SK-N-SH treated with all-trans-retinoic acid at 6 μM for 48 hours (cell line): Measurements from ENCODE around the gene RAB5IF.

Source experiments
- ATAC-seq: fragments of 200-7000 bp; cut with Tn5 transposase; 3 replicates; pipeline ENCODE4 v1.9.1; 2020; ENCODE audit warnings: mild to moderate bottlenecking, moderate library complexity
- BACH2 ChIP-seq: fragments of 250-450 bp; sonication (Bioruptor Pico); IDR thresholded peaks from 2 replicates; pipeline ENCODE4 v1.9.0; 2021; ENCODE audit warnings: mild to moderate bottlenecking, borderline replicate concordance
- CSDC2 ChIP-seq: fragments of 250-450 bp; sonication (Bioruptor Pico); IDR thresholded peaks from 2 replicates; pipeline ENCODE4 v1.5.0; 2020; ENCODE audit warnings: mild to moderate bottlenecking, moderate library complexity
- ESRRG ChIP-seq: fragments of 250-450 bp; sonication (Bioruptor Pico); IDR thresholded peaks from 2 replicates; pipeline ENCODE4 v1.6.1; 2021; ENCODE audit warnings: mild to moderate bottlenecking
- OSR1 ChIP-seq: fragments of 250-450 bp; sonication (Bioruptor Pico); IDR thresholded peaks from 2 replicates; pipeline ENCODE4 v1.8.0; 2022; ENCODE audit warnings: moderate library complexity, mild to moderate bottlenecking, inconsistent platforms
- PPARA ChIP-seq: fragments of 250-450 bp; sonication (Bioruptor Pico); IDR thresholded peaks from 2 replicates; pipeline ENCODE4 v1.5.0; 2020; ENCODE audit warnings: mild to moderate bottlenecking, borderline replicate concordance
- RARB ChIP-seq: fragments of 250-450 bp; sonication (Bioruptor Pico); IDR thresholded peaks from 2 replicates; pipeline ENCODE4 v1.8.0; 2021; ENCODE audit warnings: mild to moderate bottlenecking, moderate library complexity
- SNAI2 ChIP-seq: fragments of 250-450 bp; sonication (Bioruptor Pico); IDR thresholded peaks from 2 replicates; pipeline ENCODE4 v1.5.0; 2020; ENCODE audit warnings: mild to moderate bottlenecking, moderate library complexity
- TCF4 ChIP-seq: fragments of 250-450 bp; sonication (Bioruptor Pico); IDR thresholded peaks from 2 replicates; pipeline ENCODE4 v1.8.0; 2021; ENCODE audit warnings: mild to moderate bottlenecking, moderate library complexity, borderline replicate concordance
- TOX ChIP-seq: fragments of 250-450 bp; sonication (Bioruptor Pico); IDR thresholded peaks from 2 replicates; pipeline ENCODE4 v1.8.0; 2021; ENCODE audit warnings: mild to moderate bottlenecking, moderate library complexity, borderline replicate concordance
- ZC3H10 ChIP-seq: fragments of 250-450 bp; sonication (Bioruptor Pico); IDR thresholded peaks from 2 replicates; pipeline ENCODE4 v1.5.1; 2021; ENCODE audit warnings: mild to moderate bottlenecking, moderate library complexity
- ZFP3 ChIP-seq: fragments of 250-450 bp; sonication (Bioruptor Pico); IDR thresholded peaks from 2 replicates; pipeline ENCODE4 v1.5.0; 2020; ENCODE audit warnings: mild to moderate bottlenecking, moderate library complexity
- ZFP30 ChIP-seq: fragments of 450-650 bp; formaldehyde crosslinking; IDR thresholded peaks from 2 replicates; pipeline ENCODE4 v1.5.0; 2022; ENCODE audit warnings: mild to moderate bottlenecking, moderate library complexity
- ZNF565 ChIP-seq: fragments of 450-650 bp; formaldehyde crosslinking; conservative IDR thresholded peaks from 2 replicates; pipeline ENCODE4 v1.5.0; 2020; ENCODE audit warnings: low read depth, mild to moderate bottlenecking, moderate library complexity
- ZNF70 ChIP-seq: fragments of 450-650 bp; formaldehyde crosslinking; IDR thresholded peaks from 2 replicates; pipeline ENCODE4 v1.5.0; 2020; ENCODE audit warnings: mild to moderate bottlenecking, moderate library complexity
- ZNF8 ChIP-seq: fragments of 450-650 bp; formaldehyde crosslinking; IDR thresholded peaks from 2 replicates; pipeline ENCODE4 v1.5.0; 2020; ENCODE audit warnings: mild to moderate bottlenecking, moderate library complexity
- TF ChIP-seq, protein P1 (sequence below): fragments of 250-450 bp; sonication (Bioruptor Pico); IDR thresholded peaks from 2 replicates; pipeline ENCODE4 v1.5.1; 2021; ENCODE audit warnings: mild to moderate bottlenecking, moderate library complexity
- TF ChIP-seq, protein P2 (sequence below): fragments of 250-450 bp; sonication (Bioruptor Pico); IDR thresholded peaks from 2 replicates; pipeline ENCODE4 v1.5.1; 2020; ENCODE audit warnings: low read depth, mild to moderate bottlenecking, moderate library complexity
- TF ChIP-seq, protein P3 (sequence below): fragments of 250-450 bp; sonication (Bioruptor Pico); IDR thresholded peaks from 2 replicates; pipeline ENCODE4 v1.5.0; 2020; ENCODE audit warnings: mild to moderate bottlenecking, moderate library complexity

Gene RAB5IF

DNA sequence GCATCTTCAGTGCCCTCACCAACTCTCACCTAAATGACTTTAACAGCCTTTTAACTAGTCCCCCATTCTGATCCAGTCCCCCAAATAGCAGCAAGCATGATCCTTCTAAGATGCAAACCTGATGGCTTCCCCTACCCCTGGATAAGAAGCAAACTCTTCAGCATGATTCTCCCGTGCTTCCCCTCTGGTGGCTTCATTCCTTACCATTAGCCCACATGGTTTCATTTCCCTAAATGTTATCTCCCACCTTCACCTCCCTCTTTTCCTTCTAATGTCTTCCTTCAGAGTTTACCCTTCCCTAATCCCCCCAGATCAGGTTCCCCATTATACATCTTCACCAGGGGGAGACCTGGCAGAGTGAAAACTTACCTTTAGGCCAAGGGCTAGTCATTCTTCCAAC is 4.0 kb upstream of the RAB5IF start:
- ATAC-seq: no peak
- TF ChIP-seq ZFP30 (CRISPR knock-in tag) (no peak), ZNF565 (no peak), SNAI2 (CRISPR knock-in tag) (no peak), PPARA (CRISPR knock-in tag) (no peak)
- TF ChIP-seq, protein P1, sequence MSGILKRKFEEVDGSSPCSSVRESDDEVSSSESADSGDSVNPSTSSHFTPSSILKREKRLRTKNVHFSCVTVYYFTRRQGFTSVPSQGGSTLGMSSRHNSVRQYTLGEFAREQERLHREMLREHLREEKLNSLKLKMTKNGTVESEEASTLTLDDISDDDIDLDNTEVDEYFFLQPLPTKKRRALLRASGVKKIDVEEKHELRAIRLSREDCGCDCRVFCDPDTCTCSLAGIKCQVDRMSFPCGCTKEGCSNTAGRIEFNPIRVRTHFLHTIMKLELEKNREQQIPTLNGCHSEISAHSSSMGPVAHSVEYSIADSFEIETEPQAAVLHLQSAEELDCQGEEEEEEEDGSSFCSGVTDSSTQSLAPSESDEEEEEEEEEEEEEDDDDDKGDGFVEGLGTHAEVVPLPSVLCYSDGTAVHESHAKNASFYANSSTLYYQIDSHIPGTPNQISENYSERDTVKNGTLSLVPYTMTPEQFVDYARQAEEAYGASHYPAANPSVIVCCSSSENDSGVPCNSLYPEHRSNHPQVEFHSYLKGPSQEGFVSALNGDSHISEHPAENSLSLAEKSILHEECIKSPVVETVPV: no peak

DNA sequence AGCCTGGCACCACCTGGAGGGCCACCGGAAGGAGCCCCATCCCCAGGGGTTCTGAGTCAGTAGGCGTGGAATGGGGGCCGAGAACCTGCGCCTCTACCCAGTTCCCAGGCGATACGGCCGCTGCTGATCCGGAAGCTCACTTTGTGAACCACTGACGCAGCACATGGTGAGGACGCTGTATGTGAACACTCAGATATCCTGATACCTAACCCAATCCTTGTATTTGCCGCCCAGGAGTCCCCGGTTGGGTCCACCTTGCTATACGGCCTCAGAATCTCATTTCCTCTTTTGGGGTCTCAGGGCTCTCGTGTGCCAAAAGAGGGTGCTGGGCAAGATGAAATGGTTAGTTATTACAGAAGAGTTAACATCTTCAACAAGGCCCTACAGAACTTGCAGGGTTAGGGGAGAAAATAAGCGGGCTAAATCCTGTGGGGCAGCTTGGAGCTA is 604 bp upstream of the RAB5IF start:
- no peak for TF ChIP-seq ZFP3 (CRISPR knock-in tag)
- no peak for TF ChIP-seq TCF4 (CRISPR knock-in tag)
- no peak for TF ChIP-seq CSDC2 (CRISPR knock-in tag)
- TF ChIP-seq SNAI2 (CRISPR knock-in tag): no peak
- no peak for TF ChIP-seq ZNF70 (CRISPR knock-in tag)
- TF ChIP-seq RARB: no peak
- no peak for TF ChIP-seq TOX (CRISPR knock-in tag)
- no peak for TF ChIP-seq PPARA (CRISPR knock-in tag)
- TF ChIP-seq, protein P2, sequence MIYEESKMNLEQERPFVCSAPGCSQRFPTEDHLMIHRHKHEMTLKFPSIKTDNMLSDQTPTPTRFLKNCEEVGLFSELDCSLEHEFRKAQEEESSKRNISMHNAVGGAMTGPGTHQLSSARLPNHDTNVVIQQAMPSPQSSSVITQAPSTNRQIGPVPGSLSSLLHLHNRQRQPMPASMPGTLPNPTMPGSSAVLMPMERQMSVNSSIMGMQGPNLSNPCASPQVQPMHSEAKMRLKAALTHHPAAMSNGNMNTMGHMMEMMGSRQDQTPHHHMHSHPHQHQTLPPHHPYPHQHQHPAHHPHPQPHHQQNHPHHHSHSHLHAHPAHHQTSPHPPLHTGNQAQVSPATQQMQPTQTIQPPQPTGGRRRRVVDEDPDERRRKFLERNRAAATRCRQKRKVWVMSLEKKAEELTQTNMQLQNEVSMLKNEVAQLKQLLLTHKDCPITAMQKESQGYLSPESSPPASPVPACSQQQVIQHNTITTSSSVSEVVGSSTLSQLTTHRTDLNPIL (CRISPR knock-in tag): no peak
- TF ChIP-seq, protein P1: no peak
- TF ChIP-seq ZC3H10 (CRISPR knock-in tag): no peak
- TF ChIP-seq OSR1 (CRISPR knock-in tag): no peak
- no peak for TF ChIP-seq ZNF8 (CRISPR knock-in tag)
- no peak for TF ChIP-seq ESRRG
- no peak for TF ChIP-seq BACH2 (CRISPR knock-in tag)
- TF ChIP-seq, protein P3, sequence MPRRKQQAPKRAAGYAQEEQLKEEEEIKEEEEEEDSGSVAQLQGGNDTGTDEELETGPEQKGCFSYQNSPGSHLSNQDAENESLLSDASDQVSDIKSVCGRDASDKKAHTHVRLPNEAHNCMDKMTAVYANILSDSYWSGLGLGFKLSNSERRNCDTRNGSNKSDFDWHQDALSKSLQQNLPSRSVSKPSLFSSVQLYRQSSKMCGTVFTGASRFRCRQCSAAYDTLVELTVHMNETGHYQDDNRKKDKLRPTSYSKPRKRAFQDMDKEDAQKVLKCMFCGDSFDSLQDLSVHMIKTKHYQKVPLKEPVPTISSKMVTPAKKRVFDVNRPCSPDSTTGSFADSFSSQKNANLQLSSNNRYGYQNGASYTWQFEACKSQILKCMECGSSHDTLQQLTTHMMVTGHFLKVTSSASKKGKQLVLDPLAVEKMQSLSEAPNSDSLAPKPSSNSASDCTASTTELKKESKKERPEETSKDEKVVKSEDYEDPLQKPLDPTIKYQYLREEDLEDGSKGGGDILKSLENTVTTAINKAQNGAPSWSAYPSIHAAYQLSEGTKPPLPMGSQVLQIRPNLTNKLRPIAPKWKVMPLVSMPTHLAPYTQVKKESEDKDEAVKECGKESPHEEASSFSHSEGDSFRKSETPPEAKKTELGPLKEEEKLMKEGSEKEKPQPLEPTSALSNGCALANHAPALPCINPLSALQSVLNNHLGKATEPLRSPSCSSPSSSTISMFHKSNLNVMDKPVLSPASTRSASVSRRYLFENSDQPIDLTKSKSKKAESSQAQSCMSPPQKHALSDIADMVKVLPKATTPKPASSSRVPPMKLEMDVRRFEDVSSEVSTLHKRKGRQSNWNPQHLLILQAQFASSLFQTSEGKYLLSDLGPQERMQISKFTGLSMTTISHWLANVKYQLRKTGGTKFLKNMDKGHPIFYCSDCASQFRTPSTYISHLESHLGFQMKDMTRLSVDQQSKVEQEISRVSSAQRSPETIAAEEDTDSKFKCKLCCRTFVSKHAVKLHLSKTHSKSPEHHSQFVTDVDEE: no peak

DNA sequence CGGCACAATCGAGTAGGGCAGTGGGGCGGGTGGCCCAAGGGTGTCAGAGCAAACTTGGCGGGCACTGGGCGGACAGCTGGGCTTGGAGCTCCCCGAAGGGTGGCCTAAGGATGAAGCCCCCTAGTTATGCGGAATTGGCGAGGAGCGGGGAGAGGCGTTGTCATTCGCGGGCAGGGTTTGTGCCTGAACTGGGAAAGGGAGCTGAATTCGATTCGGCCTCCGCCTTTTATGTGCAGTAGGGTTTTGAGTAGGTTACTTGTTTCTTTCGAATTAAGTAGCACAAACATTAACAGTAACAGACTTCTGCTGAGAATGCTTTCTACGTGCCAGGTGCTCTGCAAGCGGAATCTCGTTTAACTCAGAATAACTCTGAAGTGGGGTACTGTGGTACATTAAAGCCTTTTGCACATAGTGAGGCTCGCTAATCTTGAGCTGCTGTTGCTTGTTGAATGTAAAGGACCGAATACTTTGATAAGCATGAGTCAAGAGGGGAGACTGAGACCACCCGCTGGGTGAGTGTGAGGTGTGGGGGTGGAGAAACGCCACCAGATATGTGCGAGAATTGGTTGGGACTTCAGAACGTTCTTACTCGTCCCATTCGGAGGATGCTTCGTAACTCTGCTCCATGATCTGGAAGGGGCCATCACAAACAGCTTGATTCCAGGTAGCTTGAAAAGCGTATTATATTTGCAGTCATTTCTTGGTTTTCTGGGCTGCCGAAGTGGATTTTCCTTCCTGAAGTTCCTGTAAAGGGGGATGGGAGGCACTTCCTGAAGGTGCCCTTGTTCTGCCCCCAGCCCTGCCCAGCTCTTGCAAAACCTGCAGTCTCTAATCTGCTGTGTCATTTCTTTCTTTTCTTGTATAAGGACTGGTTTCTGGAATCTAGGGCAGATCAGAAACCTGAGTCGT is 833 bp downstream of the RAB5IF start:
- TF ChIP-seq, protein P3: no peak
- no peak for TF ChIP-seq PPARA (CRISPR knock-in tag)
- no peak for TF ChIP-seq ZNF8 (CRISPR knock-in tag)
- no peak for TF ChIP-seq OSR1 (CRISPR knock-in tag)
- TF ChIP-seq ZFP30 (CRISPR knock-in tag): no peak
- TF ChIP-seq SNAI2 (CRISPR knock-in tag): no peak
- TF ChIP-seq, protein P2 (CRISPR knock-in tag): no peak
- TF ChIP-seq RARB: no peak
- no peak for TF ChIP-seq TOX (CRISPR knock-in tag)
- no peak; the same call in 2 of the 3 replicates for ATAC-seq

More for the DNA sequence above, 604 bp upstream of the RAB5IF start:
- ATAC-seq: peak; percentile 1; the same call in 2 of the 3 replicates
